SH-SY5Y (cell line): Measurements from ENCODE around the gene PON3.

Experiments used
- GATA2 ChIP-seq: IDR thresholded peaks from 2 replicates; pipeline ENCODE4 v1.6.1; 2011; ENCODE audit warnings: mild to moderate bottlenecking, low read depth, low read length
- GATA3 ChIP-seq: IDR thresholded peaks from 2 replicates; pipeline ENCODE4 v1.6.1; 2011; ENCODE audit warnings: low read depth, mild to moderate bottlenecking, low read length, moderate library complexity

GRCh38 chr7:95357623-95358022, 38.6 kb downstream of the PON3 start:
- TF ChIP-seq GATA3 (no peak), GATA2 (no peak)
